PC-3 (cell line): Measurements from ENCODE around the gene STAT2. TPM values are rescaled to one million over a fixed set of nuclear protein-coding genes. Genes with fewer than 3 reads are reported as not detected.

Source experiments
- ATAC-seq: fragments of 200-7000 bp; cut with Tn5 transposase; 2 replicates; pipeline ENCODE4 v1.9.1; 2020; ENCODE audit warnings: mild to moderate bottlenecking, moderate library complexity
- BruUV-seq: library from RNA; stranded (reverse); fragments of 400-500 nt; replicated peaks from 2 replicates; lab custom pipeline; 2021; lab: Mats Ljungman, UMichigan
- CTCF ChIA-PET: fragments of 300-600 bp; sonication (Branson Sonifier 250); formaldehyde crosslinking; loops from one replicate; lab custom pipeline; 2022; ENCODE audit warnings: antibody characterized with exemption; lab: Charles Lee
- POLR2A ChIA-PET: fragments of 300-600 bp; sonication (Branson Sonifier 250); formaldehyde crosslinking; loops from one replicate; lab custom pipeline; 2022; ENCODE audit warnings: antibody characterized with exemption; ENCODE audit not compliant: unreplicated experiment; lab: Charles Lee
- DNase-seq: peaks from one replicate; pipeline ENCODE4 v3.0.0-alpha.2; 2015
- H2AFZ ChIP-seq: fragments of 300-600 bp; sonication (generic); 2 replicates; pipeline ENCODE4 v1.6.0; 2016; ENCODE audit warnings: antibody characterized with exemption, low read length
- H3F3A ChIP-seq: fragments of 300-600 bp; sonication (generic); one replicate; pipeline ENCODE4 v1.6.0; 2017; ENCODE audit warnings: antibody characterized with exemption, low read length, control low read depth, mild to moderate bottlenecking; ENCODE audit not compliant: unreplicated experiment
- H3K27ac ChIP-seq: fragments of 300-600 bp; sonication (generic); 2 replicates; pipeline ENCODE4 v1.5.1; 2016; ENCODE audit warnings: mild to moderate bottlenecking, low read length
- H3K27me3 ChIP-seq: fragments of 300-600 bp; sonication (generic); 2 replicates; pipeline ENCODE4 v1.6.1; 2016; ENCODE audit warnings: low read length, mixed read lengths
- H3K36me3 ChIP-seq: fragments of 300-600 bp; sonication (generic); 2 replicates; pipeline ENCODE4 v1.6.1; 2016; ENCODE audit warnings: low read depth, mixed run types, low read length, mixed read lengths
- H3K4me1 ChIP-seq: fragments of 300-600 bp; sonication (generic); 2 replicates; pipeline ENCODE4 v1.5.1; 2016; ENCODE audit warnings: low read length; ENCODE audit not compliant: insufficient read depth
- H3K4me2 ChIP-seq: fragments of 300-600 bp; sonication (generic); 2 replicates; pipeline ENCODE4 v1.6.0; 2016; ENCODE audit warnings: low read length
- H3K4me3 ChIP-seq: fragments of 300-600 bp; sonication (generic); 2 replicates; pipeline ENCODE4 v1.5.1; 2016; ENCODE audit warnings: mild to moderate bottlenecking, low read length, mixed read lengths
- H3K79me2 ChIP-seq: fragments of 300-600 bp; sonication (generic); 2 replicates; pipeline ENCODE4 v1.6.1; 2017; ENCODE audit warnings: low read length, mixed read lengths
- H3K9ac ChIP-seq: fragments of 300-600 bp; sonication (generic); 2 replicates; pipeline ENCODE4 v1.6.0; 2016; ENCODE audit warnings: mild to moderate bottlenecking, low read length
- H3K9me2 ChIP-seq: fragments of 300-600 bp; sonication (generic); replicated peaks from 2 replicates; pipeline ENCODE4 v1.6.1; 2016; ENCODE audit warnings: mixed run types, low read length, mixed read lengths
- H3K9me3 ChIP-seq: fragments of 300-600 bp; sonication (generic); 2 replicates; pipeline ENCODE4 v1.6.1; 2016; ENCODE audit warnings: low read length, mixed read lengths
- H4K20me1 ChIP-seq: fragments of 300-600 bp; sonication (generic); 2 replicates; pipeline ENCODE4 v1.6.1; 2016; ENCODE audit warnings: low read length, mixed read lengths
- EZH2 ChIP-seq: fragments of 300-600 bp; sonication (generic); IDR thresholded peaks from one replicate; pipeline ENCODE4 v1.6.1; 2017; ENCODE audit warnings: antibody characterized with exemption, mild to moderate bottlenecking, low read length; ENCODE audit not compliant: unreplicated experiment
- EZH2phosphoT487 ChIP-seq: fragments of 300-600 bp; sonication (generic); IDR thresholded peaks from 2 replicates; pipeline ENCODE4 v1.6.1; 2018; ENCODE audit warnings: mild to moderate bottlenecking, antibody characterized with exemption, low read length, borderline replicate concordance
- intact Hi-C: fragments of 100-400 bp; cut with micrococcal nuclease; formaldehyde crosslinking; loops from 2 replicates; pipeline ENCODE4 v1.9.0; 2023
- total RNA-seq: library from RNA; depleted of rRNA; stranded (reverse); fragments of >200 nt; gene quantifications from 2 replicates; pipeline ENCODE4 v1.2.3, GENCODE V29; 2014
- TF ChIP-seq, protein P1 (sequence below): fragments of 300-600 bp; sonication (generic); conservative IDR thresholded peaks from 2 replicates; pipeline ENCODE4 v1.5.1; 2017; ENCODE audit warnings: antibody characterized with exemption, low read depth, mild to moderate bottlenecking, low read length

Gene STAT2
- total RNA-seq, 1 experiment from 2014 or later: 68.8 TPM

DNA sequence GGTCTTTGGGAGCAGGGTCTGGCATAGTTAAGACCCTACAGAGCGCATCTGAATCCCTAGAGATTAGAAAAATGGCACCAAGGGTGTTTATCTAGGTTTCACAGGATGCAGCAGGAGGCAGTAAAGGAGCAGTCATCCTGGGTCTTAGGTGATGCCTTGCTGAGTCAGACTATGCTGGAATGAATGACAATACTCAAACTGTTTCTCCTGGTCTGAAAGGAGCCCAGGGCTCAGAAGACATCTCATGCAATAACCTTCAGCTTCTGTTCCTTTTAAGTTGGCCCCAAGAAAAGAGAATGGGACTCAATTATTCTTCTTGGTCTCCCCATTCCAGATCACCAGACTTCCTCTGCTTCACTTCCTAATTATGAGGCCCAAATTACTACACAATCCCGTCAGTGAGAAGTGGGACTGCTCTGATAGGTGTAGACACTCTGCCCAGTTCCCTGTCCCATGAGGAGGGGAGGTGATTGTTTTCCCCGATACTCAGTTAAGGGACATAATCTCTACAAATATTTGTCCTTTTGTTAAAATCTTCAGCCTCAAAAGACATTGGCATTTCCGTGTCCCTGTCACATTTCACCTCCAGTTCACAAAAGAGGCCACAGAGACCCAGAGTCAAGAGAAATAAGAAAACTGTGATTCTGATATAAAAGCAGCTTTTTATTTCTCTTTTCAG lies 17.5 kb upstream of the STAT2 start:
- H3K4me1 ChIP-seq: peaks cover 10% of the 10 kb centered on the region
- peak overlapping the region; percentile 68 for H2AFZ ChIP-seq
- no peaks in the 10 kb centered on the region for H4K20me1 ChIP-seq
- H3F3A ChIP-seq: no peaks in the 10 kb centered on the region
- no peak overlapping the region for H3K4me3 ChIP-seq
- CTCF ChIA-PET: interaction anchor here (1.1 kb wide), 1 partner anchor 87 kb away, joined by 4 read pairs; no protein-coding TSS in a partner anchor
- peak; percentile 98 for ATAC-seq
- POLR2A ChIA-PET: no interaction called here
- peak overlapping the region; percentile 20 for H3K4me2 ChIP-seq
- no peaks in the 10 kb centered on the region for H3K9me3 ChIP-seq
- H3K9ac ChIP-seq: no peak overlapping the region
- no peaks in the 10 kb centered on the region for H3K27me3 ChIP-seq
- intact Hi-C loops: loop anchor here (1.0 kb wide), 1 partner anchor 87 kb away; no protein-coding TSS in a partner anchor
- no TSS peak for BruUV-seq
- H3K79me2 ChIP-seq: no peaks in the 10 kb centered on the region
- TF ChIP-seq EZH2phosphoT487: no peak
- TF ChIP-seq, protein P1, sequence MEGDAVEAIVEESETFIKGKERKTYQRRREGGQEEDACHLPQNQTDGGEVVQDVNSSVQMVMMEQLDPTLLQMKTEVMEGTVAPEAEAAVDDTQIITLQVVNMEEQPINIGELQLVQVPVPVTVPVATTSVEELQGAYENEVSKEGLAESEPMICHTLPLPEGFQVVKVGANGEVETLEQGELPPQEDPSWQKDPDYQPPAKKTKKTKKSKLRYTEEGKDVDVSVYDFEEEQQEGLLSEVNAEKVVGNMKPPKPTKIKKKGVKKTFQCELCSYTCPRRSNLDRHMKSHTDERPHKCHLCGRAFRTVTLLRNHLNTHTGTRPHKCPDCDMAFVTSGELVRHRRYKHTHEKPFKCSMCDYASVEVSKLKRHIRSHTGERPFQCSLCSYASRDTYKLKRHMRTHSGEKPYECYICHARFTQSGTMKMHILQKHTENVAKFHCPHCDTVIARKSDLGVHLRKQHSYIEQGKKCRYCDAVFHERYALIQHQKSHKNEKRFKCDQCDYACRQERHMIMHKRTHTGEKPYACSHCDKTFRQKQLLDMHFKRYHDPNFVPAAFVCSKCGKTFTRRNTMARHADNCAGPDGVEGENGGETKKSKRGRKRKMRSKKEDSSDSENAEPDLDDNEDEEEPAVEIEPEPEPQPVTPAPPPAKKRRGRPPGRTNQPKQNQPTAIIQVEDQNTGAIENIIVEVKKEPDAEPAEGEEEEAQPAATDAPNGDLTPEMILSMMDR: peak; percentile 66
- H3K9me2 ChIP-seq: no peaks in the 10 kb centered on the region
- H3K27ac ChIP-seq: no peak overlapping the region
- DNase-seq: peak; percentile 80
- H3K36me3 ChIP-seq: no peaks in the 10 kb centered on the region

DNA sequence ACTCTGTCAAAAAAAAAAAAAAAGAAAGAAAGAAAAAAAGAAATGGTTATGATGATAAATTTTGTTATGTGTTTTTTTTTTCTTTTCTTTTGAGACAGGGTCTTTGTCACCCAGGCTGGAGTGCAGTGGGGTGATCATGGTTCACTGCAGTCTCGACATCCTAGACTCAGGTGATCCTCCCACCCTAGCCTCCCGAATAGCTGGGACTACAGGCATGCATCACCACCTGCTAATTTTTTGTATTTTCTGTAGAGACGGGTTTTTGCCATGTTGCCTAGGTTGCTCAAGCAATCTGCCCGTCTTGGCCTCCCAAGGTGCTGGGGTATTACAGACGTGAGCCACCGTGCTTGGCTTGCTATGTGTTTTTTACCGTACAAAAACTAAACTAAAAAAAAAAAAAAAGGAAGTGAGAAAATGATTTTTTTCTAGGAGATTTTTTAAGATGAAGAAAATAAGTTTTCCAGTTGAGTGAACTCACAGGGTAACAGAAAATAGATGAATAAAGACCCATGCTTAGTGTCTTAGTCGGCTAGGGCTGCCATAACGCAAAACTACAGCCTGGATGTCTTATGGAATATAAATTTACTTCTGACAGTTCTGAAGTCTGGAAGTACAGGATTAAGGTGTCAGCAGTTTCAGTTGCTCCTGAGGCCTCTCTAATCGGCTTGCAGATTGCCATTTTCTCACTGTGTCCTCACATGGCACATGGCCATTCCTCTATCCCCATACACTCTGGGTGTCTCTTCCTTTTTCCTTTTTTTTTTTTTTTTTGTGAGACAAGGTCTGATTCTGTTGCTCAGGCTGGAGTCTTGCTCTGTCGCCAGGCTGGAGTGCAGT lies 15.9 kb upstream of the STAT2 start:
- Histone ChIP-seq H3K79me2 (no peaks in the 10 kb centered on the region), H3K27me3 (no peaks in the 10 kb centered on the region), H3F3A (no peaks in the 10 kb centered on the region), H3K4me2 (no peak overlapping the region), H3K4me1 (peaks cover 10% of the 10 kb centered on the region), H3K36me3 (no peaks in the 10 kb centered on the region), H3K9me3 (no peaks in the 10 kb centered on the region), H3K4me3 (no peak overlapping the region), H2AFZ (no peak overlapping the region), H3K27ac (no peak overlapping the region), H3K9ac (no peak overlapping the region), H3K9me2 (no peaks in the 10 kb centered on the region), H4K20me1 (no peaks in the 10 kb centered on the region)
- ChIA-PET CTCF (interaction anchor here (0.7 kb wide), 1 partner anchor 60 kb away, joined by 3 read pairs; the partner anchor contains the start of gene CNPY2), POLR2A (no interaction called here)
- no peak for TF ChIP-seq EZH2phosphoT487
- TF ChIP-seq, protein P1: no peak
- TF ChIP-seq EZH2: no peak
- intact Hi-C loops: no loop called here
- ATAC-seq (no peak), DNase-seq (no peak)
- BruUV-seq: no TSS peak
